SU-DHL-6 (cell line): Measurements from ENCODE around the gene TLR2.

Experiments used
- H2AFZ ChIP-seq: fragments of 200-600 bp; sonication (generic); 2 replicates; pipeline ENCODE4 v1.6.1; 2014; ENCODE audit warnings: low read depth, mild to moderate bottlenecking, moderate library complexity, mixed read lengths, antibody characterized with exemption, low read length; ENCODE audit not compliant: severe bottlenecking
- H3F3A ChIP-seq: fragments of 200-600 bp; shearing (Covaris generic); 2 replicates; pipeline ENCODE4 v1.6.0; 2016; ENCODE audit warnings: antibody characterized with exemption, mild to moderate bottlenecking; ENCODE audit not compliant: insufficient read depth
- H3K27ac ChIP-seq: fragments of 200-600 bp; sonication (generic); 2 replicates; pipeline ENCODE4 v1.5.1; 2016; ENCODE audit warnings: low read depth, mild to moderate bottlenecking, low read length, moderate library complexity, mixed read lengths
- H3K27me3 ChIP-seq: fragments of 200-600 bp; sonication (generic), shearing (Covaris generic); 2 replicates; pipeline ENCODE4 v1.6.0; 2014; ENCODE audit warnings: mild to moderate bottlenecking, low read length
- H3K36me3 ChIP-seq: fragments of 200-600 bp; sonication (generic); 2 replicates; pipeline ENCODE4 v1.6.1; 2014; ENCODE audit warnings: mild to moderate bottlenecking, low read length, mixed read lengths
- H3K4me2 ChIP-seq: fragments of 300-600, 200-600 bp; shearing (Covaris generic), sonication (generic); 2 replicates; pipeline ENCODE4 v1.6.0; 2014; ENCODE audit warnings: low read length, low read depth, mild to moderate bottlenecking; ENCODE audit not compliant: poor library complexity, severe bottlenecking
- H3K4me3 ChIP-seq: fragments of 200-600 bp; sonication (generic); 2 replicates; pipeline ENCODE4 v1.5.1; 2014; ENCODE audit warnings: antibody characterized with exemption, low read length, mild to moderate bottlenecking, mixed read lengths; ENCODE audit not compliant: insufficient read depth, poor library complexity, severe bottlenecking
- H3K79me2 ChIP-seq: fragments of 200-600 bp; sonication (generic); 2 replicates; pipeline ENCODE4 v1.6.1; 2014; ENCODE audit warnings: mild to moderate bottlenecking, low read length, moderate library complexity; ENCODE audit not compliant: insufficient read depth
- H3K9ac ChIP-seq: fragments of 200-600 bp; sonication (generic); 2 replicates; pipeline ENCODE4 v1.7.0; 2014; ENCODE audit warnings: mild to moderate bottlenecking, low read length
- H3K9me2 ChIP-seq: fragments of 200-600 bp; sonication (generic); replicated peaks from 2 replicates; pipeline ENCODE4 v1.6.1; 2014; ENCODE audit warnings: low read length; ENCODE audit not compliant: insufficient read depth
- H3K9me3 ChIP-seq: fragments of 200-600 bp; sonication (generic); 2 replicates; pipeline ENCODE4 v1.6.1; 2014; ENCODE audit warnings: low read length, mixed read lengths; ENCODE audit not compliant: insufficient read depth
- H4K20me1 ChIP-seq: fragments of 200-600 bp; sonication (generic); 2 replicates; pipeline ENCODE4 v1.6.1; 2014; ENCODE audit warnings: low read depth, mild to moderate bottlenecking, antibody characterized with exemption, low read length, moderate library complexity, mixed read lengths
- EZH2phosphoT487 ChIP-seq: fragments of 200-600 bp; sonication (generic), shearing (Covaris generic); conservative IDR thresholded peaks from 2 replicates; pipeline ENCODE4 v1.6.1; 2018; ENCODE audit warnings: mild to moderate bottlenecking, antibody characterized with exemption, low read length, moderate library complexity, mixed read lengths
- TF ChIP-seq, protein P1 (sequence below): fragments of 200-600 bp; sonication (generic); IDR thresholded peaks from one replicate; pipeline ENCODE4 v1.5.1; 2017; ENCODE audit warnings: antibody characterized with exemption, mild to moderate bottlenecking, low read length, moderate library complexity; ENCODE audit not compliant: insufficient read depth, poor library complexity, severe bottlenecking

TLR2 gene

DNA sequence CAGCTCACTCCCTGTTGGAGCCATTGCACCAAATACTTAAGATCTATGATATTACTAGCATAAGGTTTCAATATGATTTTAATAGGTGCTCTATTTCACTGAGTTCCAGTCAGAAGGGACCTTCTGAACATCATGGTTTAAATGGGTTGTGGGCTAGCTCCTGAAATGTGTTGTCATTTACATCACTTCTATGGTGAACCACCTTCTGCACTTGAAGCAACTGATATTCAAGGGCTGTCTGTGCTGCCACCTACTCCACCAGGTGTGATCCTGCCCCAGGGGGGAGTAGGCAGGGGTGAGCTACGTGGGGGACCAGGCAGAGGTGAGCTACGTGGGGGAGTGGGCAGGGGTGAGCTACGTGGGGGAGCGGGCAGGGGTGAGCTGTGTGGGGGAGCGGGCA lies 40.5 kb downstream of the TLR2 start:
- Histone ChIP-seq H2AFZ (no peak overlapping the region), H3K27me3 (no peaks in the 10 kb centered on the region), H3K9me3 (no peaks in the 10 kb centered on the region), H3K4me3 (no peak overlapping the region), H3F3A (no peaks in the 10 kb centered on the region), H3K9ac (no peak overlapping the region), H3K4me2 (no peak overlapping the region), H3K27ac (no peak overlapping the region), H3K36me3 (no peaks in the 10 kb centered on the region), H3K79me2 (no peaks in the 10 kb centered on the region), H3K9me2 (no peaks in the 10 kb centered on the region), H4K20me1 (no peaks in the 10 kb centered on the region)
- TF ChIP-seq, protein P1, sequence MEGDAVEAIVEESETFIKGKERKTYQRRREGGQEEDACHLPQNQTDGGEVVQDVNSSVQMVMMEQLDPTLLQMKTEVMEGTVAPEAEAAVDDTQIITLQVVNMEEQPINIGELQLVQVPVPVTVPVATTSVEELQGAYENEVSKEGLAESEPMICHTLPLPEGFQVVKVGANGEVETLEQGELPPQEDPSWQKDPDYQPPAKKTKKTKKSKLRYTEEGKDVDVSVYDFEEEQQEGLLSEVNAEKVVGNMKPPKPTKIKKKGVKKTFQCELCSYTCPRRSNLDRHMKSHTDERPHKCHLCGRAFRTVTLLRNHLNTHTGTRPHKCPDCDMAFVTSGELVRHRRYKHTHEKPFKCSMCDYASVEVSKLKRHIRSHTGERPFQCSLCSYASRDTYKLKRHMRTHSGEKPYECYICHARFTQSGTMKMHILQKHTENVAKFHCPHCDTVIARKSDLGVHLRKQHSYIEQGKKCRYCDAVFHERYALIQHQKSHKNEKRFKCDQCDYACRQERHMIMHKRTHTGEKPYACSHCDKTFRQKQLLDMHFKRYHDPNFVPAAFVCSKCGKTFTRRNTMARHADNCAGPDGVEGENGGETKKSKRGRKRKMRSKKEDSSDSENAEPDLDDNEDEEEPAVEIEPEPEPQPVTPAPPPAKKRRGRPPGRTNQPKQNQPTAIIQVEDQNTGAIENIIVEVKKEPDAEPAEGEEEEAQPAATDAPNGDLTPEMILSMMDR: no peak
- no peak for TF ChIP-seq EZH2phosphoT487

DNA sequence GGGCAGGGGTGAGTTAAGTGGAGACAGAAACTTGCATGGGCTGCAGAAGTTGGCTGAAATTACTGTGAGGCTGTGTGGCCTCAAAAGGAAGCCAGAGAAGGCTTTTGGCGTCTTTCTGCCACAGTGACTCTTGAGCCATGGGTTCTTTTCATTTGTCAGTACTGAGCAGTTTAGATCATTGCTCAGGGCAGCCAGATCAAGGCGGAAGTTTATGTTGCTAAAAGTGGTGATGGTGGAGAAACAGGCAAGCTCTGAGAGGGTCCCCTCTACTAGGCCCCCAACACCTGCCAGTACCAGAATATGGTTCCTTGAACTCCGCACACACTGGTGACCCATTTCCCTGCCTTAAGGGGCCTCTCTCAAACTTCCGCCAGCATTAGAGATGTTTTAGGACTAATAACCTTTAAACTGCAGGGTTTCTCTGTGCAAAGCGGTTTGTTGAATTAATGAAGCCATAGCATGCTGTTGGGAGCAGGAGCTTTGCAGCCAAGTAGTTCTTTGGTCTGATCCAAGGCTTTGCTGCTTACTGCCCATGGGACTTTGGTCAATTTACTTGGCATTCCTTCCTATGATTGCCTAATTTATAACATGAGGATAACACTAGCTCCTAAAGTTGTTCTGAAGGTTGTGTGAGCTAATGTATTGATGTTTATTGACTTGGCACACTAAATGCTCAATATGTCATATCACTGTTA lies 41.2 kb downstream of the TLR2 start:
- Histone ChIP-seq H3K9me3 (no peaks in the 10 kb centered on the region), H3K4me3 (no peak overlapping the region), H2AFZ (no peak overlapping the region), H3K9ac (no peak overlapping the region), H3K27me3 (no peaks in the 10 kb centered on the region), H3K79me2 (no peaks in the 10 kb centered on the region), H4K20me1 (no peaks in the 10 kb centered on the region), H3K27ac (no peak overlapping the region), H3K36me3 (no peaks in the 10 kb centered on the region), H3K9me2 (no peaks in the 10 kb centered on the region), H3K4me2 (no peak overlapping the region), H3F3A (no peaks in the 10 kb centered on the region)
- no peak for TF ChIP-seq EZH2phosphoT487
- TF ChIP-seq, protein P1: no peak

DNA sequence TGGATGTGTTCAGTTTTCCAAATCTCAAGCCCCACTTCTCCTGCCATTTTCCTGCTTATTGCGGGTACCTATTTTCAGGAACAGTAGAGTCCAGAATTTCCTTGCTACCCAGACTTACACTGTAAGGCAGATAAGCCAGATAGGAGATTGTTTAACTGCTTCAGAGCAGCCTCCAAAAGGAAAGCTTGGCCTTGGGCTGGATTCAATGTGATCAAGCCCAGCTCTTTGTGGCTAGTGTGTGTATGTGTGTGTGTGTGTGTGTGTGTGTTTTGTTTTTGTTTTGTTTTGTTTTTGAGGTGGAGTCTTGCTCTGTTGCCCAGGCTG lies 41.7 kb downstream of the TLR2 start:
- Histone ChIP-seq H3K27ac (no peak overlapping the region), H3F3A (no peaks in the 10 kb centered on the region), H3K9me3 (no peaks in the 10 kb centered on the region), H2AFZ (no peak overlapping the region), H3K4me2 (no peak overlapping the region), H3K36me3 (no peaks in the 10 kb centered on the region), H4K20me1 (no peaks in the 10 kb centered on the region), H3K9me2 (no peaks in the 10 kb centered on the region), H3K79me2 (no peaks in the 10 kb centered on the region), H3K9ac (no peak overlapping the region), H3K4me3 (no peak overlapping the region), H3K27me3 (no peaks in the 10 kb centered on the region)
- no peak for TF ChIP-seq EZH2phosphoT487
- TF ChIP-seq, protein P1: no peak
